Daoy (cell line): ENCODE data around the gene INHBE. TPM values are rescaled to one million over a fixed set of nuclear protein-coding genes. Genes with fewer than 3 reads are reported as not detected.
A peak's percentile ranks its signal among the peaks of the same experiment; 100 is the strongest.
"Not testable (repeated sequence)": the region's sequence is repeated elsewhere in the genome, so short reads cannot be mapped to it uniquely, and the experiment has no call there.

Experiments used
- DNase-seq: peaks from one replicate; pipeline ENCODE4 v3.0.0-alpha.2; 2015; ENCODE audit warnings: low read depth
- total RNA-seq: library from RNA; depleted of rRNA; stranded (reverse); fragments of >200 nt; shearing (Covaris generic); gene quantifications from 2 replicates; pipeline ENCODE4 v1.2.3, GENCODE V29; 2014; rRNA removed

The INHBE gene
- 0.80 and 1.6 TPM in 2 replicates for total RNA-seq

- DNase-seq: peak; percentile 58
Measured at GRCh38 chr12:57454566-57455373, at the start of gene INHBE. Gene INHBE, plus strand, starts transcription at chr12:57455307. Its CDS starts 230 bp downstream, at chr12:57455537.

GRCh38 chr12:57410534-57410933 lies 44.6 kb upstream of the INHBE start:
- no peak for DNase-seq

GRCh38 chr12:57414160-57414559 lies 40.9 kb upstream of the INHBE start:
- not testable (repeated sequence) for DNase-seq

- DNase-seq: no peak
Measured at GRCh38 chr12:57415088-57415487, 40.0 kb upstream of the INHBE start.

GRCh38 chr12:57416039-57416996 lies 38.8 kb upstream of the INHBE start:
- peak; percentile 54 for DNase-seq

- no peak for DNase-seq
Measured at GRCh38 chr12:57418255-57418654, 36.9 kb upstream of the INHBE start.

GRCh38 chr12:57419495-57419894 lies 35.6 kb upstream of the INHBE start:
- DNase-seq: no peak

- DNase-seq: no peak
Measured at GRCh38 chr12:57420482-57420881, 34.6 kb upstream of the INHBE start.

- not testable (repeated sequence) for DNase-seq
Measured at GRCh38 chr12:57426948-57427347, 28.2 kb upstream of the INHBE start.

- DNase-seq: no peak
Measured at GRCh38 chr12:57428965-57429364, 26.1 kb upstream of the INHBE start.

GRCh38 chr12:57429473-57430111 lies 25.5 kb upstream of the INHBE start:
- DNase-seq: no peak

- no peak for DNase-seq
Measured at GRCh38 chr12:57430112-57430930, 24.8 kb upstream of the INHBE start.

GRCh38 chr12:57430931-57431566 lies 24.1 kb upstream of the INHBE start, which contains the start of gene R3HDM2:
Gene R3HDM2, minus strand, starts transcription at chr12:57431043. Its CDS starts 120,615 bp downstream, at chr12:57310428.
- peak; percentile 98 for DNase-seq

- no peak for DNase-seq
Measured at GRCh38 chr12:57431654-57432188, 23.4 kb upstream of the INHBE start.

GRCh38 chr12:57433370-57433769 lies 21.7 kb upstream of the INHBE start:
- no peak for DNase-seq

GRCh38 chr12:57434517-57435223 lies 20.4 kb upstream of the INHBE start, which contains the start of gene INHBC:
Gene INHBC, plus strand, starts transcription at chr12:57434784. Its CDS starts 103 bp downstream, at chr12:57434887.
- DNase-seq: no peak

GRCh38 chr12:57435293-57435692 lies 19.8 kb upstream of the INHBE start:
- DNase-seq: no peak

- DNase-seq: no peak
Measured at GRCh38 chr12:57438400-57438799, 16.7 kb upstream of the INHBE start.

- DNase-seq: no peak
Measured at GRCh38 chr12:57439762-57440266, 15.3 kb upstream of the INHBE start.
